GM12878 (cell line): ENCODE results near the gene GON4L. TPM values are rescaled to one million over a fixed set of nuclear protein-coding genes. Genes with fewer than 3 reads are reported as not detected.
A peak's percentile ranks its signal among the peaks of the same experiment; 100 is the strongest.

Experiments used
- ATAC-seq: fragments of 200-7000 bp; cut with Tn5 transposase; 3 replicates; pipeline ENCODE4 v1.9.1; 2020; ENCODE audit warnings: mild to moderate bottlenecking, moderate library complexity
- BruUV-seq: library from RNA; stranded (reverse); fragments of 400-500 nt; replicated peaks from 2 replicates; lab custom pipeline; 2021; lab: Mats Ljungman, UMichigan
- CTCF ChIA-PET: fragments of 300-600 bp; sonication (Branson Sonifier 250); formaldehyde crosslinking; extraction: SDS; loops from one replicate; lab custom pipeline; 2021; ENCODE audit warnings: inconsistent platforms; lab: Yijun Ruan, JAX
- POLR2A ChIA-PET: fragments of 350-600 bp; formaldehyde crosslinking; extraction: SDS; loops from one replicate; lab custom pipeline; 2021; ENCODE audit warnings: inconsistent platforms; lab: Charles Lee
- RAD21 ChIA-PET: fragments of 300-600 bp; sonication (Branson Sonifier 250); formaldehyde crosslinking; loops from one replicate; lab custom pipeline; 2023; ENCODE audit warnings: antibody characterized with exemption; ENCODE audit not compliant: unreplicated experiment; lab: Charles Lee
- SMC1A ChIA-PET: fragments of 300-600 bp; sonication (Branson Sonifier 250); formaldehyde crosslinking; loops from one replicate; lab custom pipeline; 2023; ENCODE audit not compliant: unreplicated experiment, uncharacterized antibody; lab: Charles Lee
- DNase-seq: peaks from one replicate; pipeline ENCODE4 v3.0.0-alpha.2; 2011; ENCODE audit warnings: low read depth, low spot score
- FAIRE-seq: peaks from 3 replicates; lab custom pipeline; 2011; peaks lifted over from hg19 to GRCh38; lab: Jason Lieb, UNC
- H2AFZ ChIP-seq: 2 replicates; pipeline ENCODE4 v1.6.0; 2011; ENCODE audit warnings: low read depth, low read length, control low read depth; ENCODE audit not compliant: control insufficient read depth
- H3K27ac ChIP-seq: 2 replicates; pipeline ENCODE4 v1.5.1; 2011; ENCODE audit warnings: control low read depth; ENCODE audit not compliant: control insufficient read depth, insufficient read depth
- H3K27me3 ChIP-seq, 2 experiments: replicated peaks in 1 of 2; 2 replicates each; pipeline versions ENCODE4 v1.6.0 to v1.6.1; 2011; ENCODE audit warnings: low read length in 1 of 2; ENCODE audit not compliant: control insufficient read depth in 2 of 2, insufficient read depth in 2 of 2
- H3K36me3 ChIP-seq, 2 experiments: 2 replicates each; pipeline ENCODE4 v1.5.1; 2011; ENCODE audit warnings: low read length in 1 of 2; ENCODE audit not compliant: control insufficient read depth in 2 of 2, insufficient read depth in 2 of 2
- H3K4me1 ChIP-seq: 2 replicates; pipeline ENCODE4 v1.6.1; 2011; ENCODE audit warnings: mild to moderate bottlenecking, low read length, moderate library complexity, mixed read lengths; ENCODE audit not compliant: control insufficient read depth, insufficient read depth
- H3K4me2 ChIP-seq: 2 replicates; pipeline ENCODE4 v1.6.0; 2011; ENCODE audit warnings: control low read depth; ENCODE audit not compliant: control insufficient read depth, insufficient read depth
- H3K4me3 ChIP-seq: fragments of 200-600 bp; sonication (generic); 2 replicates; pipeline ENCODE4 v1.5.1; 2016
- H3K79me2 ChIP-seq: 2 replicates; pipeline ENCODE4 v1.6.0; 2011; ENCODE audit warnings: low read length; ENCODE audit not compliant: control insufficient read depth, insufficient read depth
- H3K9ac ChIP-seq: 2 replicates; pipeline ENCODE4 v1.8.0; 2011; ENCODE audit warnings: low read length, control low read depth, mixed read lengths; ENCODE audit not compliant: control insufficient read depth, insufficient read depth
- H3K9me3 ChIP-seq: replicated peaks from 3 replicates; pipeline ENCODE4 v1.5.1; 2011; ENCODE audit warnings: mild to moderate bottlenecking, low read length; ENCODE audit not compliant: control insufficient read depth, insufficient read depth
- H4K20me1 ChIP-seq: 2 replicates; pipeline ENCODE4 v1.6.0; 2011; ENCODE audit not compliant: control insufficient read depth, insufficient read depth
- BACH1 ChIP-seq: fragments of 450-650 bp; IDR thresholded peaks from 2 replicates; pipeline ENCODE4 v1.6.1; 2017; ENCODE audit warnings: mild to moderate bottlenecking, borderline replicate concordance
- EZH2 ChIP-seq: IDR thresholded peaks from 2 replicates; pipeline ENCODE4 v1.6.1; 2012; ENCODE audit warnings: low read depth, mild to moderate bottlenecking, control low read depth, inconsistent platforms, low read length, borderline replicate concordance; ENCODE audit not compliant: control insufficient read depth
- RAD21 ChIP-seq: IDR thresholded peaks from 2 replicates; pipeline ENCODE4 v1.6.1; 2011; ENCODE audit warnings: mild to moderate bottlenecking, low read depth, low read length, moderate library complexity; ENCODE audit not compliant: insufficient read depth
- RFX5 ChIP-seq: IDR thresholded peaks from 2 replicates; pipeline ENCODE4 v1.6.1; 2011; ENCODE audit warnings: low read depth, low read length, improper control_type of control experiment
- SMARCA5 ChIP-seq: fragments of 450-650 bp; IDR thresholded peaks from 2 replicates; pipeline ENCODE4 v1.6.1; 2017; ENCODE audit warnings: mild to moderate bottlenecking
- SMC3 ChIP-seq: IDR thresholded peaks from 2 replicates; pipeline ENCODE4 v1.6.1; 2011; ENCODE audit warnings: low read length, improper control_type of control experiment, borderline replicate concordance
- ZNF274 ChIP-seq: IDR thresholded peaks from one replicate; pipeline ENCODE4 v1.8.0; 2011; ENCODE audit not compliant: insufficient read length, insufficient read depth
- WGBS: methylation state at CpG from one replicate; pipeline ENCODE4 v1.1.6; 2016; ENCODE audit warnings: low lambda C conversion rate; ENCODE audit not compliant: insufficient replicate concordance, insufficient coverage; ENCODE audit errors: missing lambda C conversion rate; 5-methylcytosine and 5-hydroxymethylcytosine counted together
- in situ Hi-C: fragments of 300-500 bp; cut with MboI; formaldehyde crosslinking; loops from 9 replicates; pipeline ENCODE4 v1.14.3; 2018; ENCODE audit warnings: mixed read lengths
- intact Hi-C: fragments of 100-400 bp; cut with micrococcal nuclease; formaldehyde crosslinking; loops from one replicate; pipeline ENCODE4 v1.14.2; 2022; ENCODE audit not compliant: unreplicated experiment
- polyA plus RNA-seq, 11 experiments: library from polyadenylated mRNA; depleted of rRNA in 4 of 11; unstranded in 6 of 11; stranded (reverse) in 5 of 11; fragments of >200 nt; fragmentation: Nextera tagmentation in 4 of 11; fragmentation: Illumina TruSeq in 1 of 11; extraction: Ambion mirVana in 4 of 11; extraction: Trizol in 1 of 11; gene quantifications; 1 replicate in 1 of 11; 2 replicates in 10 of 11; pipeline versions ENCODE4 v1.2.1 to v1.2.3, GENCODE V29; 2011 to 2016; ENCODE audit warnings: inconsistent platforms in 2 of 11, missing spikeins in 2 of 11, low read depth in 1 of 11
- total RNA-seq, 4 experiments: library from RNA; depleted of rRNA in 3 of 4; stranded (reverse); fragments of >200 nt in 3 of 4; fragmentation: Illumina TruSeq in 1 of 4; extraction: Trizol in 1 of 4; gene quantifications; 2 replicates each; pipeline versions ENCODE4 v1.2.1 to v1.2.3, GENCODE V29; 2013 to 2021
- TF ChIP-seq, protein P1 (sequence below): fragments of 450-650 bp; IDR thresholded peaks from 2 replicates; pipeline ENCODE4 v1.6.1; 2016; ENCODE audit warnings: mild to moderate bottlenecking
- TF ChIP-seq, protein P2 (sequence below), 3 experiments: IDR thresholded peaks in 2 of 3; conservative IDR thresholded peaks in 1 of 3; 2 replicates each; pipeline ENCODE4 v1.5.1; 2011; ENCODE audit warnings: low read depth in 3 of 3, low read length in 3 of 3, mild to moderate bottlenecking in 3 of 3, control low read depth in 2 of 3, moderate library complexity in 2 of 3, inconsistent platforms in 1 of 3, mixed read lengths in 1 of 3; ENCODE audit not compliant: control insufficient read depth in 2 of 3, insufficient read depth in 1 of 3; ENCODE audit errors: extremely low read depth in 1 of 3

GON4L gene
- total and polyA plus RNA-seq, 10 of the 15 experiments (the other 5 are each of a cell fraction or from before 2014, with no cell fraction given): 17.7 to 40.7 (median 28.0) TPM

DNA sequence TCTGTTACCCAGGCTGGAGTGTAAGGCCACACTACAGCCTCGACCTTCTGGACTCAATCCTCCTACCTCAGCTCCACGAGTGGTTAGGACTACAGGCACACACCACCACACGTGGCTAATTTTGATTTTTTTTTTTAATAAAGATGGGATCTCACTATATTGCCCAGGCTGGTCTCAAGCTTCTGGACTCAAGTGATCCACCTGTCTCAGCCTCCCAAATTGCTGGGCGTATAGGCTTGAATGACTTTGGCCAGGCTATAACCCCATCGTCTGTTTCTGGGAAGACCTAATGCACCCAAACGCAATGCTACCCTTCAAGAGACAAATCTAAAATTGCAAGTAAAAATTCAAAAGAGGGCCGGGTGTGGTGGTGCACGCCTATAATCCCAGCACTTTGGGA, 116.0 kb downstream of the GON4L start (continued):
- TF ChIP-seq, protein P1, sequence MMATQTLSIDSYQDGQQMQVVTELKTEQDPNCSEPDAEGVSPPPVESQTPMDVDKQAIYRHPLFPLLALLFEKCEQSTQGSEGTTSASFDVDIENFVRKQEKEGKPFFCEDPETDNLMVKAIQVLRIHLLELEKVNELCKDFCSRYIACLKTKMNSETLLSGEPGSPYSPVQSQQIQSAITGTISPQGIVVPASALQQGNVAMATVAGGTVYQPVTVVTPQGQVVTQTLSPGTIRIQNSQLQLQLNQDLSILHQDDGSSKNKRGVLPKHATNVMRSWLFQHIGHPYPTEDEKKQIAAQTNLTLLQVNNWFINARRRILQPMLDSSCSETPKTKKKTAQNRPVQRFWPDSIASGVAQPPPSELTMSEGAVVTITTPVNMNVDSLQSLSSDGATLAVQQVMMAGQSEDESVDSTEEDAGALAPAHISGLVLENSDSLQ: no peak
- TF ChIP-seq RFX5 (no peak), SMARCA5 (no peak), BACH1 (no peak), EZH2 (no peak)

DNA sequence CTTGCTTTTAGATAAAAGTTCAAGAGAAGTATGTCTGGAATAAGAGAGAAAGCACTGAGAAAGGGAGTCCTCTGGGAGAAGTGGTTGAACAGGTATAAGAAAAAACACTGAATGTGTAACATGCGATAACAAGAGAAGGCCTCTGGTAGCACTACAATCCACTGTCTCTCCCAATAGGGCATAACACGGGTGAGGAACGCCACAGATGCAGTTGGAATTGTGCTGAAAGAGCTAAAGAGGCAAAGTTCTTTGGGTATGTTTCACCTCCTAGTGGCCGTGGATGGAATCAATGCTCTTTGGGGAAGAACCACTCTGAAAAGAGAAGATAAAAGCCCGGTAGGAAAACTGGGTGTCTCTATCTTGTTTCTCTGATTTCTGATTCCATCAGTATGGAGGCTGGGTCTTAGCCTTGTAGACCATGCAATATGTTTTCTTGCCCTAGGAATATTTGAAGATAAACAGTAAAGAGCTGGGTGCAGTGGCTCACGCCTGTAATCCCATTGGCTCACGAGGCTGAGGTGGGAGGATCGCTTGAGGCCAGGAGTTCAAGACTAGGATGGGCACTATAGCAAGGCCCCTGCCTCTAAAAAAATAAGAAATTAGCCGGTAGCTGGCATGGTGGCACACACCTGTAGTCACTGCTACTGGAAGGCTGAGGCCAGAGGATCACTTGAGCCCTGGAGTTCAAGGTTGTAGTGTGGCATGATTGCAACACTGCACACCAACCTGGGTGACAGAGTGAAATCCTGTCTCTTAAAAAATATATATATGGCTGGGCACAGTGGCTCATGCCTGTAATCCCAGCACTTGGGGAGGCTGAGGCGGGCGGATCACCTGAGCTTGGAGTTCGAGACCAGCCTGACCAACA, 127.7 kb downstream of the GON4L start:
- H3K27ac ChIP-seq: no peak overlapping the region
- 78% methylated on average over 12 of the region's 12 CpGs for WGBS
- no peak overlapping the region for H3K4me2 ChIP-seq
- ChIA-PET SMC1A (interaction anchor here (0.8 to 1.5 kb wide), 5 partner anchors 9 to 92 kb away, joined by 3 to 6 read pairs (median 3); no protein-coding TSS in a partner anchor), POLR2A (interaction anchor here (1.2 kb wide), 1 partner anchor 12 kb away, joined by 3 read pairs; no protein-coding TSS in a partner anchor), CTCF (interaction anchor here (0.8 to 1.8 kb wide), 12 partner anchors 15 to 478 kb away, joined by 3 to 7 read pairs (median 3); no protein-coding TSS in a partner anchor), RAD21 (interaction anchor here (0.7 to 2.1 kb wide), 2 partner anchors 44 to 479 kb away, joined by 3 to 7 read pairs; no protein-coding TSS in a partner anchor)
- BruUV-seq: no TSS peak
- FAIRE-seq (peak; percentile 72), DNase-seq (no peak), ATAC-seq (peak; percentile 73)
- H3K4me3 ChIP-seq: no peak overlapping the region
- no peaks in the 10 kb centered on the region for H3K27me3 ChIP-seq
- H3K9me3 ChIP-seq: no peaks in the 10 kb centered on the region
- in situ Hi-C loops: no loop called here
- TF ChIP-seq SMC3 (peak; percentile 38; the same call in 1 of the 2 replicates), RAD21 (peak; percentile 67), ZNF274 (no peak)
- TF ChIP-seq, protein P2, sequence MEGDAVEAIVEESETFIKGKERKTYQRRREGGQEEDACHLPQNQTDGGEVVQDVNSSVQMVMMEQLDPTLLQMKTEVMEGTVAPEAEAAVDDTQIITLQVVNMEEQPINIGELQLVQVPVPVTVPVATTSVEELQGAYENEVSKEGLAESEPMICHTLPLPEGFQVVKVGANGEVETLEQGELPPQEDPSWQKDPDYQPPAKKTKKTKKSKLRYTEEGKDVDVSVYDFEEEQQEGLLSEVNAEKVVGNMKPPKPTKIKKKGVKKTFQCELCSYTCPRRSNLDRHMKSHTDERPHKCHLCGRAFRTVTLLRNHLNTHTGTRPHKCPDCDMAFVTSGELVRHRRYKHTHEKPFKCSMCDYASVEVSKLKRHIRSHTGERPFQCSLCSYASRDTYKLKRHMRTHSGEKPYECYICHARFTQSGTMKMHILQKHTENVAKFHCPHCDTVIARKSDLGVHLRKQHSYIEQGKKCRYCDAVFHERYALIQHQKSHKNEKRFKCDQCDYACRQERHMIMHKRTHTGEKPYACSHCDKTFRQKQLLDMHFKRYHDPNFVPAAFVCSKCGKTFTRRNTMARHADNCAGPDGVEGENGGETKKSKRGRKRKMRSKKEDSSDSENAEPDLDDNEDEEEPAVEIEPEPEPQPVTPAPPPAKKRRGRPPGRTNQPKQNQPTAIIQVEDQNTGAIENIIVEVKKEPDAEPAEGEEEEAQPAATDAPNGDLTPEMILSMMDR (IDR thresholded peaks at IDR 0.05 in 2 of 3, conservative IDR thresholded peaks at IDR 0.05 in 1 of 3; ENCODE audit: control insufficient read depth in 2 of 3, extremely low read depth in 1 of 3, insufficient read depth in 1 of 3, low read depth in 3 of 3, low read length in 3 of 3): peak; percentile 51 to 68 (median 60)
- no peak overlapping the region for H2AFZ ChIP-seq
- H3K79me2 ChIP-seq: no peaks in the 10 kb centered on the region
- H4K20me1 ChIP-seq: no peaks in the 10 kb centered on the region
- no peak overlapping the region for H3K9ac ChIP-seq
- peaks cover 8 to 14% of the 10 kb centered on the region in 2 experiments for H3K36me3 ChIP-seq
- no peaks in the 10 kb centered on the region for H3K4me1 ChIP-seq
- intact Hi-C loops: no loop called here
